Measurements from ENCODE around the gene SLC25A19. TPM values are rescaled to one million over a fixed set of nuclear protein-coding genes. Genes with fewer than 3 reads are reported as not detected.
A peak's percentile ranks its signal among the peaks of the same experiment; 100 is the strongest.

The SLC25A19 gene
- polyA plus RNA-seq, 1 experiment = 3.5 TPM

GRCh38 chr17:75270966-75271232 is 18.3 kb downstream of the SLC25A19 start, which contains the start of gene MIF4GD:
TSS of gene MIF4GD (minus strand) at chr17:75271231. CDS start at chr17:75270195, 1,036 bp downstream.
- no peaks in the 10 kb centered on the region; the same call in 1 of the 2 replicates for H3K9me3 ChIP-seq (ENCODE audit: control insufficient read depth, insufficient read depth, low read length)
- TF ChIP-seq, protein P1, sequence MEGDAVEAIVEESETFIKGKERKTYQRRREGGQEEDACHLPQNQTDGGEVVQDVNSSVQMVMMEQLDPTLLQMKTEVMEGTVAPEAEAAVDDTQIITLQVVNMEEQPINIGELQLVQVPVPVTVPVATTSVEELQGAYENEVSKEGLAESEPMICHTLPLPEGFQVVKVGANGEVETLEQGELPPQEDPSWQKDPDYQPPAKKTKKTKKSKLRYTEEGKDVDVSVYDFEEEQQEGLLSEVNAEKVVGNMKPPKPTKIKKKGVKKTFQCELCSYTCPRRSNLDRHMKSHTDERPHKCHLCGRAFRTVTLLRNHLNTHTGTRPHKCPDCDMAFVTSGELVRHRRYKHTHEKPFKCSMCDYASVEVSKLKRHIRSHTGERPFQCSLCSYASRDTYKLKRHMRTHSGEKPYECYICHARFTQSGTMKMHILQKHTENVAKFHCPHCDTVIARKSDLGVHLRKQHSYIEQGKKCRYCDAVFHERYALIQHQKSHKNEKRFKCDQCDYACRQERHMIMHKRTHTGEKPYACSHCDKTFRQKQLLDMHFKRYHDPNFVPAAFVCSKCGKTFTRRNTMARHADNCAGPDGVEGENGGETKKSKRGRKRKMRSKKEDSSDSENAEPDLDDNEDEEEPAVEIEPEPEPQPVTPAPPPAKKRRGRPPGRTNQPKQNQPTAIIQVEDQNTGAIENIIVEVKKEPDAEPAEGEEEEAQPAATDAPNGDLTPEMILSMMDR (IDR thresholded peaks at IDR 0.05; ENCODE audit: low read depth, low read length) = no peak
- no peak for DNase-seq (ENCODE audit: low read depth, low spot score)
- CTCF ChIA-PET = interaction anchor here (0.5 to 4.5 kb wide), 46 partner anchors 9 to 310 kb away, joined by 3 to 70 read pairs (median 4); partner anchors contain the start of genes GGA3, GRB2, MRPS7 and SLC25A19
- H3K4me3 ChIP-seq (ENCODE audit: low read depth, low read length) = peak within 1 kb of the TSS; percentile 78
- H3K27me3 ChIP-seq (ENCODE audit: control insufficient read depth, insufficient read depth, low read length) = no peaks in the 10 kb centered on the region
- H3K27ac ChIP-seq (ENCODE audit: low read depth, low read length) = peak within 1 kb of the TSS; percentile 57
- POLR2A ChIA-PET = interaction anchor here (0.6 to 3.1 kb wide), 8 partner anchors 9 to 612 kb away, joined by 3 to 29 read pairs (median 4); partner anchors contain the start of genes GGA3, GRB2, MRPS7 and NUP85

- ChIA-PET CTCF (interaction anchor here (0.5 to 4.5 kb wide), 47 partner anchors 9 to 309 kb away, joined by 3 to 70 read pairs (median 4); partner anchors contain the start of genes GGA3, GRB2, MRPS7 and SLC25A19), POLR2A (interaction anchor here (0.6 to 3.1 kb wide), 9 partner anchors 9 to 612 kb away, joined by 3 to 29 read pairs (median 4); partner anchors contain the start of genes GGA3, GRB2, MRPS7 and NUP85)
- Histone ChIP-seq H3K4me3 (ENCODE audit: low read depth, low read length) (peak overlapping the region; percentile 78), H3K9me3 (ENCODE audit: control insufficient read depth, insufficient read depth, low read length) (no peaks in the 10 kb centered on the region; the same call in 1 of the 2 replicates), H3K27me3 (ENCODE audit: control insufficient read depth, insufficient read depth, low read length) (no peaks in the 10 kb centered on the region), H3K27ac (ENCODE audit: low read depth, low read length) (peak overlapping the region; percentile 57)
- DNase-seq (ENCODE audit: low read depth, low spot score) = no peak
- TF ChIP-seq, protein P1 (IDR thresholded peaks at IDR 0.05; ENCODE audit: low read depth, low read length) = peak; percentile 53
Observed at GRCh38 chr17:75270218-75270965, 18.8 kb downstream of the SLC25A19 start.

DNA sequence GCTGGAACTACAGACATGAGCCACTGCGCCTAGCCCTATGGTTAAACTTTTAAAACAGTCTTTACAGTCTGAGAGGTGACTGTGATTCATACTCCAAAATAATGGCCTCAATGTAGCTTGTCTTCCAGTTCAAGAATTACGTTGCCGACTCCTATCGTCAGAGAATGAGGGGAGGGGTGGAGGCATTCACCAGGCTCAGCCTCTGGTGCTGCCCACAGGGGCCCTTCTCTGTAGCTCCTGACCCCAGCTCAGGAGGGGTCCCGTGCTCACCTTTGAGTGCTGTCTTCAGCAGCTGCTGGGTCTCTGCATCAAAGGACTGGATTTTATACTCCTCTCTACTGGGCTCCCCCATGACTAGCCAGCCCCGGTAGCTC is 19.4 kb downstream of the SLC25A19 start:
- Histone ChIP-seq H3K4me3 (ENCODE audit: low read depth, low read length) (peak overlapping the region; percentile 78), H3K9me3 (ENCODE audit: control insufficient read depth, insufficient read depth, low read length) (no peaks in the 10 kb centered on the region; the same call in 1 of the 2 replicates), H3K27me3 (ENCODE audit: control insufficient read depth, insufficient read depth, low read length) (no peaks in the 10 kb centered on the region), H3K27ac (ENCODE audit: low read depth, low read length) (no peak overlapping the region)
- no peak for DNase-seq (ENCODE audit: low read depth, low spot score)
- CTCF ChIA-PET = interaction anchor here (0.5 to 4.5 kb wide), 9 partner anchors 9 to 146 kb away, joined by 3 to 70 read pairs (median 4); partner anchors contain the start of genes GGA3 and MRPS7
- POLR2A ChIA-PET = interaction anchor here (1.3 to 3.1 kb wide), 3 partner anchors 8 to 163 kb away, joined by 6 to 29 read pairs (median 24); partner anchors contain the start of genes GGA3, MRPS7 and SLC25A19
- TF ChIP-seq, protein P1 (IDR thresholded peaks at IDR 0.05; ENCODE audit: low read depth, low read length) = no peak

GRCh38 chr17:75267411-75268232 is 21.6 kb downstream of the SLC25A19 start:
- TF ChIP-seq, protein P1 (IDR thresholded peaks at IDR 0.05; ENCODE audit: low read depth, low read length) = no peak
- POLR2A ChIA-PET = no interaction called here
- CTCF ChIA-PET = interaction anchor here (4.5 kb wide), 1 partner anchor 146 kb away, joined by 31 read pairs; no protein-coding TSS in a partner anchor

More at GRCh38 chr17:75267411-75268232, 21.6 kb downstream of the SLC25A19 start:
- no peak for DNase-seq (ENCODE audit: low read depth, low spot score)
- Histone ChIP-seq H3K4me3 (ENCODE audit: low read depth, low read length) (no peak overlapping the region), H3K9me3 (ENCODE audit: control insufficient read depth, insufficient read depth, low read length) (no peaks in the 10 kb centered on the region; the same call in 1 of the 2 replicates), H3K27me3 (ENCODE audit: control insufficient read depth, insufficient read depth, low read length) (no peaks in the 10 kb centered on the region), H3K27ac (ENCODE audit: low read depth, low read length) (no peak overlapping the region)
